ENCODE results near the gene KIF6.

DNA sequence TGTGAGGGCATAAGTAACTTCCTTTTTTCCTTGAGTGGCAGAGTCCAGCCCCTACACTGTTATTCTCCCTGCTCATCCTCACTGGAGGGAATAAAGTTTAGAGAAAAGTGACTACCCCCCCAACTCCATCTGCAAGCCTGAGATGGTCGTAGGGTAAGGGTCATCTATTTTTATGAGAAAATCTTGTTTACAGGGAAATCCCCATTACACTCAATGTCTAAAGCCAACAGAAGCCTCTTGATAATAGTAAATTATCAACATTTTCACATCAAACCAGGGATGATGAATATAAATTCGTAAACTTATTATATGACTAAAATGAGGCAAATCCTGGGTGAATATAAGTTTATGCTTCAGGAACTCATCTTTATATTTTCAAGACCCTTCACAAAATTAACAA, 228.8 kb downstream of the KIF6 start:
- TF ChIP-seq POLR2A (IDR thresholded peaks at IDR 0.05) (no peak), POLR2AphosphoS5 (IDR thresholded peaks at IDR 0.05) (no peak)
- TF ChIP-seq, protein P1, sequence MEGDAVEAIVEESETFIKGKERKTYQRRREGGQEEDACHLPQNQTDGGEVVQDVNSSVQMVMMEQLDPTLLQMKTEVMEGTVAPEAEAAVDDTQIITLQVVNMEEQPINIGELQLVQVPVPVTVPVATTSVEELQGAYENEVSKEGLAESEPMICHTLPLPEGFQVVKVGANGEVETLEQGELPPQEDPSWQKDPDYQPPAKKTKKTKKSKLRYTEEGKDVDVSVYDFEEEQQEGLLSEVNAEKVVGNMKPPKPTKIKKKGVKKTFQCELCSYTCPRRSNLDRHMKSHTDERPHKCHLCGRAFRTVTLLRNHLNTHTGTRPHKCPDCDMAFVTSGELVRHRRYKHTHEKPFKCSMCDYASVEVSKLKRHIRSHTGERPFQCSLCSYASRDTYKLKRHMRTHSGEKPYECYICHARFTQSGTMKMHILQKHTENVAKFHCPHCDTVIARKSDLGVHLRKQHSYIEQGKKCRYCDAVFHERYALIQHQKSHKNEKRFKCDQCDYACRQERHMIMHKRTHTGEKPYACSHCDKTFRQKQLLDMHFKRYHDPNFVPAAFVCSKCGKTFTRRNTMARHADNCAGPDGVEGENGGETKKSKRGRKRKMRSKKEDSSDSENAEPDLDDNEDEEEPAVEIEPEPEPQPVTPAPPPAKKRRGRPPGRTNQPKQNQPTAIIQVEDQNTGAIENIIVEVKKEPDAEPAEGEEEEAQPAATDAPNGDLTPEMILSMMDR (IDR thresholded peaks at IDR 0.05) = no peak
